ENCODE data around the gene RDH5.

Gene RDH5

DNA sequence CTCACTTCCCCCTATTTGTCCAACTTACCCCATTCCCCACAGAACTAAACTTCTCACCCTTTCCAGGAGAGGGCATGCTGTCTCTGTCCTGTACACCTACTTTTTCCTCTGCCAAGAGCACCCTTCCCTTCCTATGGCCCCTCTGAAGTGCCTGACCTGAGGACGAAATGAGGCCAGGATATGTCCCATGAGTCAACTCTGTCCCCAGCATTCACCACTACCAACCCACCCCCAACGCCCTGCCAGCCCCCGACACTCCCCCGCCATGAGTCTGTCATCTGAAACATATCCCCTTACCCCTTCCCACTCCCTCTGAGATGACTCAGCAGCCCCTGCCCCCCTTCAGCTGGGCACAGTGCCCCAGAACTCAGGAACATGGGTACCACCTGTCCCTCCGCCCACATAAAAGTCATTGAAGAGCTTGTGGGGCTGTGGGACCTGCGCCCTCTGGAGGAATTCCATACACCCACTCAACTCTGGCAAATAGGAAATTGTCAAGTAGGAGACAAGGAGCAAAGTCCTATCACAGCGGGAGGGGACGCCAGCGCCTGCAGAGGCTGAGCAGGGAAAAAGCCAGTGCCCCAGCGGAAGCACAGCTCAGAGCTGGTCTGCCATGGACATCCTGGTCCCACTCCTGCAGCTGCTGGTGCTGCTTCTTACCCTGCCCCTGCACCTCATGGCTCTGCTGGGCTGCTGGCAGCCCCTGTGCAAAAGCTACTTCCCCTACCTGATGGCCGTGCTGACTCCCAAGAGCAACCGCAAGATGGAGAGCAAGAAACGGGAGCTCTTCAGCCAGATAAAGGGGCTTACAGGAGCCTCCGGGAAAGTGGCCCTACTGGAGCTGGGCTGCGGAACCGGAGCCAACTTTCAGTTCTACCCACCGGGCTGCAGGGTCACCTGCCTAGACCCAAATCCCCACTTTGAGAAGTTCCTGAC is 38.8 kb upstream of the RDH5 start:
- H4K20me1 ChIP-seq (ENCODE audit: low read depth, low read length) = no peaks in the 10 kb centered on the region
- H3K27ac ChIP-seq (ENCODE audit: low read depth, low read length) = no peak overlapping the region
- H3K27me3 ChIP-seq (ENCODE audit: low read length) = 0 out of 2 replicates have a peak, but pooled peaks cover 2% of the 10 kb centered on the region
- no peak overlapping the region for H3K4me2 ChIP-seq (ENCODE audit: low read depth, low read length, poor library complexity, severe bottlenecking)
- H3K9ac ChIP-seq (ENCODE audit: low read length) = no peak overlapping the region
- no peaks in the 10 kb centered on the region for H3K9me3 ChIP-seq (ENCODE audit: insufficient read depth, low read length)
- H3K9me2 ChIP-seq (replicated peaks; ENCODE audit: insufficient read depth, low read length) = no peaks in the 10 kb centered on the region
- H3F3A ChIP-seq (ENCODE audit: insufficient read depth) = no peaks in the 10 kb centered on the region
- H3K36me3 ChIP-seq (ENCODE audit: low read length) = no peaks in the 10 kb centered on the region
- H2AFZ ChIP-seq (ENCODE audit: low read depth, low read length, severe bottlenecking) = no peak overlapping the region
- H3K4me3 ChIP-seq (ENCODE audit: insufficient read depth, low read length, poor library complexity, severe bottlenecking) = no peak overlapping the region
- TF ChIP-seq CTCF (IDR thresholded peaks at IDR 0.05; ENCODE audit: insufficient read depth, low read length, poor library complexity, severe bottlenecking) (peak; percentile 11), EZH2phosphoT487 (conservative IDR thresholded peaks at IDR 0.05; ENCODE audit: low read length) (no peak)
- H3K79me2 ChIP-seq (ENCODE audit: insufficient read depth, low read length) = no peaks in the 10 kb centered on the region

GRCh38 chr12:55682087-55682796 is 38.0 kb upstream of the RDH5 start:
- 0 out of 2 replicates have a peak, but pooled peaks cover 2% of the 10 kb centered on the region for H3K27me3 ChIP-seq (ENCODE audit: low read length)
- H3K27ac ChIP-seq (ENCODE audit: low read depth, low read length) = no peak overlapping the region
- H3K9me3 ChIP-seq (ENCODE audit: insufficient read depth, low read length) = no peaks in the 10 kb centered on the region
- no peak overlapping the region for H2AFZ ChIP-seq (ENCODE audit: low read depth, low read length, severe bottlenecking)
- no peak overlapping the region for H3K9ac ChIP-seq (ENCODE audit: low read length)
- H4K20me1 ChIP-seq (ENCODE audit: low read depth, low read length) = no peaks in the 10 kb centered on the region
- no peaks in the 10 kb centered on the region for H3F3A ChIP-seq (ENCODE audit: insufficient read depth)
- no peak overlapping the region for H3K4me3 ChIP-seq (ENCODE audit: insufficient read depth, low read length, poor library complexity, severe bottlenecking)
- H3K79me2 ChIP-seq (ENCODE audit: insufficient read depth, low read length) = no peaks in the 10 kb centered on the region
- H3K36me3 ChIP-seq (ENCODE audit: low read length) = no peaks in the 10 kb centered on the region
- no peak overlapping the region for H3K4me2 ChIP-seq (ENCODE audit: low read depth, low read length, poor library complexity, severe bottlenecking)
- no peaks in the 10 kb centered on the region for H3K9me2 ChIP-seq (replicated peaks; ENCODE audit: insufficient read depth, low read length)
- TF ChIP-seq CTCF (IDR thresholded peaks at IDR 0.05; ENCODE audit: insufficient read depth, low read length, poor library complexity, severe bottlenecking) (no peak), EZH2phosphoT487 (conservative IDR thresholded peaks at IDR 0.05; ENCODE audit: low read length) (no peak)

GRCh38 chr12:55683676-55684075 is 36.5 kb upstream of the RDH5 start:
- Histone ChIP-seq H3F3A (ENCODE audit: insufficient read depth) (no peaks in the 10 kb centered on the region), H2AFZ (ENCODE audit: low read depth, low read length, severe bottlenecking) (no peak overlapping the region), H3K9ac (ENCODE audit: low read length) (no peak overlapping the region), H3K27me3 (ENCODE audit: low read length) (0 out of 2 replicates have a peak, but pooled peaks cover 2% of the 10 kb centered on the region), H3K9me2 (replicated peaks; ENCODE audit: insufficient read depth, low read length) (no peaks in the 10 kb centered on the region), H3K79me2 (ENCODE audit: insufficient read depth, low read length) (no peaks in the 10 kb centered on the region), H3K36me3 (ENCODE audit: low read length) (no peaks in the 10 kb centered on the region), H3K9me3 (ENCODE audit: insufficient read depth, low read length) (no peaks in the 10 kb centered on the region), H3K4me3 (ENCODE audit: insufficient read depth, low read length, poor library complexity, severe bottlenecking) (no peak overlapping the region), H4K20me1 (ENCODE audit: low read depth, low read length) (no peaks in the 10 kb centered on the region), H3K27ac (ENCODE audit: low read depth, low read length) (no peak overlapping the region), H3K4me2 (ENCODE audit: low read depth, low read length, poor library complexity, severe bottlenecking) (no peak overlapping the region)
- TF ChIP-seq EZH2phosphoT487 (conservative IDR thresholded peaks at IDR 0.05; ENCODE audit: low read length) (no peak), CTCF (IDR thresholded peaks at IDR 0.05; ENCODE audit: insufficient read depth, low read length, poor library complexity, severe bottlenecking) (no peak)

Data from SU-DHL-6 (cell line).